ENCODE measurements around the gene ENHO.

ENHO gene

GRCh38 chr9:34521406-34522045 is 1.3 kb downstream of the ENHO start:
- DNase-seq (ENCODE audit: low spot score) = no peak
- ChIA-PET POLR2A (ENCODE audit: low non-redundant PET) (interaction anchor here (0.5 kb wide), 1 partner anchor 101 kb away, joined by 3 read pairs; no protein-coding TSS in a partner anchor), CTCF (interaction anchor here (1.6 kb wide), 1 partner anchor 70 kb away, joined by 5 read pairs; no protein-coding TSS in a partner anchor)
- no peak for TF ChIP-seq CTCF (conservative IDR thresholded peaks at IDR 0.05; ENCODE audit: low read depth)
- H3K27ac ChIP-seq = no peak overlapping the region

- TF ChIP-seq CTCF (conservative IDR thresholded peaks at IDR 0.05; ENCODE audit: low read depth) = no peak
- ChIA-PET CTCF (interaction anchor here (0.7 to 1.7 kb wide), 3 partner anchors 27 to 71 kb away, joined by 3 to 5 read pairs (median 4); no protein-coding TSS in a partner anchor), POLR2A (ENCODE audit: low non-redundant PET) (interaction anchor here (0.5 kb wide), 1 partner anchor 102 kb away, joined by 3 read pairs; no protein-coding TSS in a partner anchor)
- no peak for DNase-seq (ENCODE audit: low spot score)
- no peak overlapping the region for H3K27ac ChIP-seq
Observed at GRCh38 chr9:34520505-34521385, 2.0 kb downstream of the ENHO start.

- ChIA-PET CTCF (interaction anchor here (1.2 to 1.7 kb wide), 2 partner anchors 28 to 72 kb away, joined by 3 to 4 read pairs; no protein-coding TSS in a partner anchor), POLR2A (ENCODE audit: low non-redundant PET) (no interaction called here)
- TF ChIP-seq CTCF (conservative IDR thresholded peaks at IDR 0.05; ENCODE audit: low read depth) = no peak
- no peak for DNase-seq (ENCODE audit: low spot score)
- no peak overlapping the region for H3K27ac ChIP-seq
Observed at GRCh38 chr9:34520096-34520495, 2.7 kb downstream of the ENHO start.

GRCh38 chr9:34519321-34520020 is 3.3 kb downstream of the ENHO start:
- DNase-seq (ENCODE audit: low spot score) = no peak
- ChIA-PET POLR2A (ENCODE audit: low non-redundant PET) (no interaction called here), CTCF (interaction anchor here (0.6 to 1.7 kb wide), 4 partner anchors 18 to 86 kb away, joined by 3 to 4 read pairs (median 4); no protein-coding TSS in a partner anchor)
- TF ChIP-seq CTCF (conservative IDR thresholded peaks at IDR 0.05; ENCODE audit: low read depth) = no peak
- H3K27ac ChIP-seq = no peak overlapping the region

- ChIA-PET POLR2A (ENCODE audit: low non-redundant PET) (no interaction called here), CTCF (interaction anchor here (0.6 to 1.7 kb wide), 4 partner anchors 18 to 86 kb away, joined by 3 to 4 read pairs (median 4); no protein-coding TSS in a partner anchor)
- no peak for TF ChIP-seq CTCF (conservative IDR thresholded peaks at IDR 0.05; ENCODE audit: low read depth)
- H3K27ac ChIP-seq = no peak overlapping the region
- no peak for DNase-seq (ENCODE audit: low spot score)
Observed at GRCh38 chr9:34518896-34519295, 3.9 kb downstream of the ENHO start.

Measured in RWPE1 (cell line).